COLO668 (cell line): Measurements from ENCODE around the gene HMGCS1.
"Not testable (repeated sequence)": the region's sequence is repeated elsewhere in the genome, so short reads cannot be mapped to it uniquely, and the experiment has no call there.

Experiments used
- DNase-seq: peaks from one replicate; lab custom pipeline; 2025; ENCODE audit not compliant: unreplicated experiment; lab: John Stamatoyannopoulos, UW

The HMGCS1 gene

GRCh38 chr5:43312699-43313034, 545 bp downstream of the HMGCS1 start:
- DNase-seq: no peak

- no peak for DNase-seq
These were observed 1.0 kb downstream of the HMGCS1 start for GRCh38 chr5:43312076-43312661.

DNA sequence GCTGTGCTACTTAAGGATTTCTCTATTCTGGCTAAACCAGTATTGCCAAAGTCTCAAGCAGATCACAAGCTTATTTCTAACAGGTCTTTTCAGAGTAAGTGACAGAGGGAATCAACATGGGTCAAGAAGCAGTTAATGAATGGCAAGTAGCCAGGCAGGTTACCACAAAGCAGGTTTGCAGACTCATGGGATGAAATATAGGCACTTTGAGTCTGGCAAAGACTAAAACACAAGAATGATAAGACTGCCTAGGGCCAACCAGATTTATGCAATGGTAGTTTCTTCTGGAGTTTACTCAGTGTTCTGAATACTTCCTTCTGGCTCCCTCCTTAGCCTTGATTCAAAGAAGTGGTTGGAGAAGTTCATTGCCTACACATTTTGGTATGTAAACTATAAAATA, 3.6 kb downstream of the HMGCS1 start:
- DNase-seq: no peak

- DNase-seq: no peak
These were observed 4.1 kb downstream of the HMGCS1 start for GRCh38 chr5:43309122-43309521.

GRCh38 chr5:43306954-43307353, 6.3 kb downstream of the HMGCS1 start:
- not testable (repeated sequence) for DNase-seq

- DNase-seq: no peak
These were observed 7.2 kb downstream of the HMGCS1 start for GRCh38 chr5:43305948-43306565.

- DNase-seq: no peak
These were observed 8.7 kb downstream of the HMGCS1 start for GRCh38 chr5:43304525-43304924.

DNA sequence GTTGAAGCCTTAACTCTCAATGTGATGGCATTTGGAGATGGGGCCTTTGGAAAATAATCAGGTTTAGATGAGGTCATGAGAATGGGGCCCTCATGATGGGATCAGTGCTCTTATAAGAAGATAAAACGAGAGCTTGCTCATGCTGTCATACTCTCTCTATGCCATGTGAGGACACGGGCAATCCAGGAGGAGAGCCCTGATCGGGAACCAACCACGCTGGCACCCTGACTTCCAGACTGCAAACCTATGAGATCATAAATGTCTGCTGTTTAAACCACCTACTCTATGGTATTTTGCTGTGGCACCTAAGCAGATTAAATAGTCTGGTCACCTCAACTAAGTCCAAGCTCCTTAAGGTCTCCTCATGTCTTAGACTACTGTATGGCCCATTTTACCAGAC, 10.0 kb downstream of the HMGCS1 start:
- DNase-seq: no peak

- no peak for DNase-seq
These were observed 10.7 kb downstream of the HMGCS1 start for GRCh38 chr5:43302481-43302880.

- DNase-seq: no peak
These were observed 11.5 kb downstream of the HMGCS1 start for GRCh38 chr5:43301653-43302091.

GRCh38 chr5:43300112-43300511, 13.1 kb downstream of the HMGCS1 start:
- no peak for DNase-seq

DNA sequence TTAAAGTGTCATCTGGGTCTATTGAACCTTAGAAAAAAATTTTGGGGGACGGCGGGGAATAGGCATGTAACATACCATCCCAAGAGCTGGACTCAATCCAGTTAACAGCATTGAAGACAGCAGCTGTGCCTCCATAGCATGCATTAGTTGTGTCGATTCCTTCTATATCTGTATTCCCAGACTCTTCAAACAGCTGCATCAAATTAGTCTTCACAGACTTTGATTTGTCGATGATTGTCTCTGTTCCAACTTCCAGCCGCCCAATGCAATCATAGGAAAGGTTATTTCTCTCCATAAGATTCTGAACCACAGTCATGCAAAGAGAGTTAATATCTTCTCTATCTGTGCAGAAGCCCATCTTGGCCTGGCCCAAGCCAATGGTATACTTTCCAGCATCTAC, 14.8 kb downstream of the HMGCS1 start:
- DNase-seq: no peak

DNA sequence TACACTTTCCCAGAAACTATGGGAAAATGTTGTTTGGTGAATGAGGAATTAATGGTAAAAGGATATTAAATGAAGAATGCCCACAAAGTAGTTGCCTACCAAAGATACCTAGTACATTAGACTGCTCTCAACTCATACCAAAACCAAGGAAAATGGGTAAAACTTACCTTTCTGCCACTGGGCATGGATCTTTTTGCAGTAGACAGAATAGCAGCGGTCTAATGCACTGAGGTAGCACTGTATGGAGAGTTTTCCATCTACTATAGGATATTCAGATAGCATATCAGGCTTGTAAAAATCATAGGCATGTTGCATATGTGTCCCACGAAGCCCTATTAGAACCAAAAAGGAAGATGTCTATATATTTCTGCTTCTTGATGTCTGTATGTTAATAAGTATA, 16.4 kb downstream of the HMGCS1 start:
- no peak for DNase-seq

- no peak for DNase-seq
These were observed 18.0 kb downstream of the HMGCS1 start for GRCh38 chr5:43295202-43295601.

DNA sequence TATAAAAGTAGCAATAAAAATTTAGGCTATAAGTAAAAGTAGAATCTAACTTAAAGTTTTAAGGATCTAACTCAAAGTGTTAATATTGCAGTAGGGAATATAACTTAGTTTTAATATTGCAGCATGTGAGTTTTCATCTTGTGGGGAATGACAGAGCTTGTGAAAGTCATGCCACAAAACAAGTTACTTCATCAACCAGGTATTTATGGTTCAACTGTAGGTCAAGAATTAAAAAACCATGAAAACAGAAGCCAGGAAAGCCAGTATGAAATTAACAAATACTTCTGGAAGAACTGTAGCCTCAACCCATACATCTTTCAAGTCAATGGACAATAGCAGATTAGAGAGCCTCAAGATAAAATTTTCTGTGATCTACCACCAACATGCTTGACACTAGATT, 19.0 kb downstream of the HMGCS1 start:
- no peak for DNase-seq

GRCh38 chr5:43290726-43291125, 22.5 kb downstream of the HMGCS1 start:
- DNase-seq: no peak

- DNase-seq: no peak
These were observed 24.9 kb downstream of the HMGCS1 start for GRCh38 chr5:43288269-43288831.

DNA sequence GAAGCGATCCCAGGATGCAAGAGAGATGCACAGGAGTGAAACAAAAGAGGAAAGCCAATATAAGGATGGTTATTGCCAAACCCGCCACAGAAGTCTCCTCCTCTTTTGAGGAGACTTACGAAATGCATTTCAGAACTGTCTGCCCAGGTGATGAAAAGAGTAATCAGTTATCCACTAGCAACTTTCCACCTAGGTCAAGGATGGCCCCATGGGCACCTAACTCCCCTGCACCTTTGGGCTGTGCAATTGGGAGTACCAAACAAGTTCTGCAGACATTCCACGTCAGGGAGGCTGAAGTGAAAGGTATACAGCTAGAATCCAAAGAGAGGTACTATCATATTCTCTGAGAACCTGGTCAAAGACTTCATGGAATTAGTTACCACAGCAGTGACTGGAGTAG, 25.7 kb downstream of the HMGCS1 start:
- DNase-seq: no peak

- DNase-seq: no peak
These were observed 26.6 kb downstream of the HMGCS1 start for GRCh38 chr5:43286623-43287022.

DNA sequence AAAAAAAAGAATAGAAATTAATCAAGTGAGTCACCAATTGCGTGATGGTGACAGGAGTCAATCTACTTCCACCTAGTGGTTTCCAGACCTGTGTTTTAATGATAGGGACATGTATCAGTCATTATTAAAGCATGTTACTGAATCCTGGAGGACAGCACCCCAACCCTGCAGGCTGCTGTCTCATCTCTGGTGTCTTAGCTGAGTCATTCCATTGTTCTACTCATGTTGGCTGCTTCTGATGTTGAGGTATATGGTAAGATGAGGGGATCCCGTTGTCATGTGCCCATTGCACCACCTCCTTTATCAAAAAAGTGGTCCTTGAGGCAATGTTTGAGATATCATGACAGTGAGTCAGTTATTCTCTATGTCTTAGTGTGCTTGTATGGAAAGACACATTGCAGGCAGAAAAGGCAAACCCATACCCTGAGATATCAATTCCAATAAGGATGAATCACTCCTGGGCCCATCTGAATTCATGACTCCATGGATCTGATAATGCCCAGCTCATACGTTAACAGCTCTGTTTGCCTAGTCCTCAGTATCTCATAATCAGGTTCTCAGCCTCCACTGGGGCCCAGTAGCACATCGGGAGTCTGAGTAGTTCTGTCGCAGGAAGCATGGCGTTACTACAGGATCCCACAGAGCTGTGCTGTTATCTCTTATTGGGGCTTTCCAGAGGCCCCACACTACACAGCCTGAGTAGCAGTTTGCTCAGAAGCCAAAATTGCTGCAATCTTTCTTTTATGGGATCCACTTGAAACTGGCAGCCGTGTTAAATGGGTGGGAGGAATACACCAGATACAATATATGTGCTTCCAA, 31.2 kb downstream of the HMGCS1 start:
- no peak for DNase-seq

- DNase-seq: no peak
These were observed 33.5 kb downstream of the HMGCS1 start for GRCh38 chr5:43279548-43280274.
